Keratinocyte (primary cell): ENCODE data around the gene HIGD2A.

Experiments used
- CTCF ChIP-seq, 3 experiments: IDR thresholded peaks in 1 of 3; conservative IDR thresholded peaks in 1 of 3; optimal IDR thresholded peaks in 1 of 3; 2 replicates in 2 of 3; 3 replicates in 1 of 3; pipeline versions ENCODE3 to v1.5.1; 2011; ENCODE audit warnings: low read length in 3 of 3, mild to moderate bottlenecking in 3 of 3, moderate library complexity in 2 of 3, control low read depth in 1 of 3, inconsistent platforms in 1 of 3; ENCODE audit not compliant: insufficient read depth in 2 of 3; ENCODE audit errors: extremely low read depth in 1 of 3
- EZH2 ChIP-seq: IDR thresholded peaks from one replicate; pipeline ENCODE4 v1.6.1; 2012; ENCODE audit warnings: inconsistent platforms, mild to moderate bottlenecking, low read length, moderate library complexity

- TF ChIP-seq CTCF (optimal IDR thresholded peaks at IDR 0.05 in 1 of 3, IDR thresholded peaks at IDR 0.05 in 1 of 3, conservative IDR thresholded peaks at IDR 0.05 in 1 of 3; ENCODE audit: extremely low read depth in 1 of 3, insufficient read depth in 2 of 3, low read length in 3 of 3) (no peak), EZH2 (no peak)
Measured at GRCh38 chr5:176386491-176386890, 2.1 kb upstream of the HIGD2A start.
